SH-SY5Y (cell line): ENCODE results near the gene SPN.

Source experiments
- GATA2 ChIP-seq: IDR thresholded peaks from 2 replicates; pipeline ENCODE4 v1.6.1; 2011; ENCODE audit warnings: mild to moderate bottlenecking, low read depth, low read length
- GATA3 ChIP-seq: IDR thresholded peaks from 2 replicates; pipeline ENCODE4 v1.6.1; 2011; ENCODE audit warnings: low read depth, mild to moderate bottlenecking, low read length, moderate library complexity

SPN gene

DNA sequence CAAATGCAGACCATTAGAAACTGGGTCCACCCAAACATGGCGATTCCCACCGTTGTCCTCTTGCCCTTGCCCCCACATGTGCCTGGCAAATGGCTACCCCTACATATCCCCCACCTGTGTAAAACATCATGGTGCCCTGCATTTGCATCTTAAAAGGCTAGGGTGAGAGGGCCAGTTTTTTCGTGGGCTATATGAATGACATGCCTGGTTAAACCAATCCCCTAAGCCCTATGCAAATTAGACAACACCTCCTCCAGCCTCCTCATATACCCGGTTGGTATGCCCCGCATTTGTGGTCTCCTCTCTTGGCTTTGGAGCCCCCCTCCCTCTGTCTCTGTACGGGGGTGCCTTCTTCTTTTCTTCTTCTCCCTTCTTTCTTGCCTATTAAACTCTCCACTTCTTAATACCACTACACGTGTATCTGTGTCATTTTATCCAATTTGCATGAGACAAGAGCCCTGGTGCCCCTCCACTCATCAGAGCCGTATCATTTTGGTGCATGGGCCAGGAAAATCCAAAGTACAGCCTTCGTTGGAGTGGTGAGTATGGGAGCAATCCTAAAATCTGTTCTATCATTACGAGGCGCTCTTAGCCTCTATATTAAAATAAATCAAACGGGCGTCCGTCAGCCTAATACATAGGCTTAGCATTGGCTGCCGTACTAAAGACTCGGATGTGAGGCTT lies 46.0 kb downstream of the SPN start:
- no peak for TF ChIP-seq GATA2

- TF ChIP-seq GATA2 (no peak), GATA3 (no peak)
Observed at GRCh38 chr16:29710227-29711219, 47.5 kb downstream of the SPN start.

DNA sequence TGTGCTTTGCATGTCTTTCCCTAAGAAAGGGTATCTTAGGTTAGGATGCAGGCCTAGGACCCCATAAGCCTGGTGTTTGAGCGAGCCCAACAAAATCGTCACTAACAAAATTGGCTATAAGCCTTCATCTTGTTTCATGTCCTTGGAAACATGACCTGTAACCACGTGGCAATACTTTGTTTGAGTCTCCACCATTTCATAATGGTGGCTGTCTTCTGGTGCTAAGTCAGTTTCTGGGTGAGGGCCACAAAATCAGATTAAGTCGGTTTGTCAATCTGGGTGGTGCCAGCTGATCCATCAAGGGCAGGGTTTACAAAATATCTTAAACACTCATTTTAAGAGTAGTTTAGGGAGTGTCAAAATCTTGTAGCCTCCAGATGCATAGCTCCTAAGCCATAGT lies 49.8 kb downstream of the SPN start:
- TF ChIP-seq GATA2: no peak
- TF ChIP-seq GATA3: no peak

DNA sequence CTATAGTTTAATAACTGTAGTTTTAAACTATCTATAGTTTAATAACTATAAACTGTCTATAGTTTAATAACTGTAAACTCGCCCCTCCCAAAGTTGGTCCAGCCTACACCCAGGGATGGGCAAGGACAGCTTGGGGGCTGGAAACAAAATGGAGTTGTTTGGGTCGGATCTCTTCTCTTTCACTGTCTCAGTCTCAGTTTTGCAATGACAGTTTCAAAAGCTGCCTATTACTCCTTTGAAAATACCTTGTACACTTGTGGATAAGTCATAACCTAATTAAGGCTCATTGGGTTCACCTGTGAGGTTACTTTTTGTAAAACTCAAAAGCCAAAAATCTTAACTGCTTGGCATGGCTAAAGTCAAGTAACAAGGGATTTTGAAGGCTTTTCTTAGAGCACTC lies 51.3 kb downstream of the SPN start:
- TF ChIP-seq GATA2 (no peak), GATA3 (no peak)

GRCh38 chr16:29714972-29715371 lies 51.9 kb downstream of the SPN start:
- TF ChIP-seq GATA3 (no peak), GATA2 (no peak)

- TF ChIP-seq GATA3: no peak
- no peak for TF ChIP-seq GATA2
Observed at GRCh38 chr16:29717113-29717512, 54.1 kb downstream of the SPN start.

DNA sequence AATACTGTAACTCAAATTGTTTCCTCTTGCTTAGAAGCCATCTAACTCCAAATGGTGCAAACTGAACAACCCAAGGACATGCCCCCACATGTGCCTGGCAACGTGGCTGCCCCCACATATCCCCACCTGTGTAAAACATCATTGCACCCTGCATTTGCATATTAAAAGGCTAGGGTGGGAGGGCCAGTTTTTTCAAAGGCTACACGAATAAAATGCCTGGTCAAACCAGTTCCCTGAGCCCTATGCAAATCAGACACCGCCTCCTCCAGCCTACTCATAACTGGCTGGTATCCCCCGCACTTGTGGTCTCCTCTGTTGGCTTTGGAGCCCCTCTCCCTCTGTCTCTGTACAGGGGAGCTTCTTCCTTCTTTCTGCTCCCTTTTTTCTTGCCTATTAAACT lies 56.0 kb downstream of the SPN start:
- TF ChIP-seq GATA2 (no peak), GATA3 (no peak)
